Renal cortical epithelial cell (primary cell): ENCODE measurements around the gene SNAPC3. TPM values are rescaled to one million over a fixed set of nuclear protein-coding genes. Genes with fewer than 3 reads are reported as not detected.
"Not testable (repeated sequence)": the region's sequence is repeated elsewhere in the genome, so short reads cannot be mapped to it uniquely, and the experiment has no call there.

Source experiments
- DNase-seq: peaks from one replicate; pipeline ENCODE4 v3.0.0-alpha.2; 2011; ENCODE audit warnings: low read depth
- total RNA-seq: library from RNA; depleted of rRNA; stranded (reverse); fragments of >200 nt; gene quantifications from 2 replicates; pipeline ENCODE4 v1.2.3, GENCODE V29; 2014

Gene SNAPC3
- total RNA-seq: 51.4 and 53.9 TPM in 2 replicates

DNA sequence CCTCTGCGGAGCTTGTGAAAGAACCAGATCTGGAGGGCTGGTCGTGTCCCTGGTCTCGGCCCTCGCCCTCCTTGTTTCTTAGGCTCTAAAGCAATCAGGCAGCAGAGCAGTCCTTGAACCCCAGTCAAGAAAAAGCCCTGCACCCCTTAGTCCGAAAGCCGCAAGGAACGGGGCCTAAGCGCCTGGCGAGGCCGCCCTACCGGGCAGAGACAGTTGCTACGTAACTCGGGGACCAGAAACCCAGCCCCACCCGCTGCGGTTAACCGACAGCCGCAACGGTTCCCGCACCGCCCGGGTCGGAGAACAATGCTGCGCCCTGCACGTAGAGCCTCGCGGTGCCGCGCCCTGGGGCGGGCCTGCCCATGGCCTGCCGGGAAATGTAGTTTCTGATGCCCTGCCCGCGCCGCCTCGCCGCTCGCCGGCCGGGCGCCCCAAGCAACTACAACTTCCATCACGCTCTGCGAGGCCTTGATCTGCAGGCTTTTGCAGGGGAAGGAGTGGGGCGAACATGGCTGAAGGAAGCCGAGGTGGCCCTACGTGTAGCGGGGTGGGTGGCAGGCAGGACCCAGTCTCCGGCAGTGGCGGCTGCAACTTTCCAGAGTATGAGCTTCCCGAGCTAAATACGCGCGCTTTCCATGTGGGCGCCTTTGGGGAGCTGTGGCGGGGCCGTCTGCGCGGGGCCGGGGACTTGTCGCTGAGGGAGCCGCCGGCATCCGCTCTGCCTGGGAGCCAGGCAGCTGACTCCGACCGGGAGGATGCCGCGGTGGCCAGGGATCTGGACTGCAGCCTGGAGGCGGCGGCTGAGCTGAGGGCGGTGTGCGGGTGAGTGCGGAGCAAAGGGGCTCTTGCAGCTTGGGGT lies at the start of gene SNAPC3:
Gene SNAPC3, plus strand, starts transcription at position 505 of the 859 bp plus-strand sequence. Its CDS starts 4 bp downstream, at position 509.
- peak; percentile 84 for DNase-seq

DNA sequence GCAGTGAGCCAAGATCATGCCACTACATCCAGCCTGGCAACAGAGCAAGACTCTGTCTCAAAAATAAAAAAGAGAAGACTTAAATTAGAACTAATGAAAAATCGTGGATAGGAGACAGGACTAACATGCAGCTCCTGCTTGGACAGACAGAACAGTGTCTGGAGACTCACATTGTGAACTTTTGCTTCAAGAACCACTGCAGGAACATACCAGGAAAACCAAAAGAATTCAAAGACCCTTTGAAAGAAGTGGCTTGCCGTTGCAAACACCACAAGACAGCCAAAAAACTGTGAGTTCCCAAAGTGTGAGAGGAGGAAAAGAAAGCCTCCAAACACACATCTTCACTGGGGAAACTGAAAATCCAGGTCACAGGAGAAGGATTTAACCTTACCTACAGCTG lies 48.8 kb upstream of the SNAPC3 start:
- no peak for DNase-seq

DNA sequence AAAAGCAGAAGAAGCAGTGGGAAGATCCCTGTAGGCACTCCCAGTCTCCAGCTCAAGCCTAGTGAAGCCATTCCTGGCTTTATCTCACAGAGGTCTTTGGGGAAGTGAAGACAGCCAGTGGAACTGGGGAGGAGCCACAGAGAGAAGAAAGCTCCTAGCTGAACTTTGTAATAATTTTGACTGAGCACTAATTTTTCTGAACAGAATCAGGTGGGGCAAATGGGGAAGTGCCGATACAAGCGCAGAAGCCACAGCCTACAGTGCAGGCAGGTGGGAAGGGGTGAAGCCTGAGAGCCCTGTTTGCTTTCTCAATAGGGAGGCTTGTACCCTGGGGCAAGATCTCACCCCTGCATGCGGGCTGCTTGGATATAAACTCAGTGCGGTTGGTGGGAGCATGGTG lies 48.4 kb upstream of the SNAPC3 start:
- DNase-seq: no peak

DNA sequence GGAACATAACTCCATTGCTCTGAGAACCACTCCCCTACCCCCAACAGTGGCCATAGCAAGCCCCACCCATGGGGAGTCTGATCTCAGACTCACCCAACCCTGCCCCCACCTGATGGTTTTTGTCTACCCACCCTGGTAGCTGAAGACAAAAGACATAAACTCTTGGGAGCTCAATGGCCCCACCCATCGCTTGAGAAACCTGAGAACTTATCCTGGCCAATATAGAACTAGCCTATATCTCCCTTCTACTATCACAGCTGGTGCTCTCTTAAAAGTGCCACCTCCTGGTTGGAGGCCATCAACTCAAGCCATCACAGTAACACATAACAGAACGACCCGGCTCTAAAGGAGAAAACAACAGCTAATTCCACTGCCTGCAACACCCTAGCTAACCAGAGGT lies 47.9 kb upstream of the SNAPC3 start:
- no peak for DNase-seq

DNA sequence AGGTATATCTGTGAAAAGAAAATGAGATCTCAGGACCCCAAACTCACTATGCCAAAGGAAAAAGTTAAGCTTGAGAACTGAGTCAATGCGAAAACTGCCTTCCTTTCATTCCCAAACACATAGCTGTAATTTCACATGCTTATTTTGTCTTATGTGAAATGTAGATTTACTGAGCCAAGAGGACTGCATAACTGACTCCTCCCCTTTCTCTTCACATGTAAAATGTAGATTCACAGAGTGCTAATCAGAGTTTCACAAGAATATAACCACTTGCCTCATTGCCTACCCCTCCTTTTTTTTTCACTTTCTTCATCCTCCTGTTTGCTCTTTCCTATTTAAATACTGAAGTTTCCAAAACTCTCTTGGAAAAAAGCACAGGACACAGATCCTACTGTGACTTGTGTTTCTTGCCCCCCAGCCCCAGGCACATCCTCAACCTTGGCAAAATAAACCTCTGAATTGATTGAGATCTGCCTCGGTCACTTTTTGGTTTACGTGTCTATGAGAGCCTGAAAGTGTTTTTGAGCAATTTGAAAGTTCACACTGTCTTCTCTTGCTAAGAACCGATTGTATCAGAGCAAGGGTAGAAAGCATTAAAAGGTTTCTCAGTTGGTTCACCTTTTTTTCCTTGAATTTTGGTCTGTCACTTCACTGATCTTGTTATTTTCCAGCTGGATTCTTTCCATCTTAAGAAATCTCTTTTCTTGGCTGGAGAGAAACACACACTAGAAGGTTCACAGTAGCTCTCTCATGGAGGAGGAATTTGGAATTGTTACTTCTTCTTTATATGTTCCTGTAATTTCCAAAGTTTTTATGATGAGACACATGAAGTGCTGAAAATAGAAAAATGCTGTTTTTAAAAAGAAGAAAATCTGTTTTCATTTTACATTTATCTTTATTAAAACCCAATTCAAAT lies 44.8 kb upstream of the SNAPC3 start:
- no peak for DNase-seq

DNA sequence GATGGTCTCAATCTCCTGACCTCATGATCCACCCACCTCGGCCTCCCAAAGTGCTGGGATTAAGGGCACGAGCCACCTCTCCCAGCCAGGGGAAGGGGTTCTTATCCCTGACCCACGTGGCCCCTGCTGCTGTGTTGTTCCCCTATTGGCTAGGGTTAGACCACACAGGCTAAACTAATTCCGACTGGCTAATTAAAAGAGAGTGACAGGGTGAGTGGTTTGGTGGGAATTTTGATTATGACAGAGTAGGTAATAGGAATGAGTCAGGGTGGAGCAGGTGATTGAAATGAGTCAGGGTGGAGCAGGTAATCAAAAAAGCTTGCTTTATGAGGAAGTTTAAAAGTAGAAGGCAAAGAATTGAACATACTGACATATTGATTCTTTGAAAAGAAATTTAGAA lies 43.4 kb upstream of the SNAPC3 start:
- DNase-seq: peak; percentile 12

DNA sequence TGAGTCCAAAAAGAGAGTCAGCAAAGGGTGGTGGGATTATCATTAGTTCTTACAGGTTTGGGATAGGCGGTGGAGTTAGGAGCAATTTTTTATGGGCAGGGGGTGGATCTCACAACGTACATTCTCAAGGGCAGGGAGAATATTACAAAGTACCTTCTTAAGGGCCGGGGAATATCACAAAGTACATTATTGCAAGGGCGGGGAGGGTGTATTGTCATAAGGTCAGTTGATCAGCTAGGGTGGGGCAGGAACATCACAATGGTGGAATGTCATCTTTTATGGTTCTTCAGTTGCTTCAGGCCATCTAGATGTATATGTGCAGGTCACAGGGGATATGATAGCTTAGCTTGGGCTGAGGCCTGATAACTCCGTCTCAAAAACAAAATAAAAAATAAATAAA lies 42.8 kb upstream of the SNAPC3 start:
- DNase-seq: not testable (repeated sequence)

DNA sequence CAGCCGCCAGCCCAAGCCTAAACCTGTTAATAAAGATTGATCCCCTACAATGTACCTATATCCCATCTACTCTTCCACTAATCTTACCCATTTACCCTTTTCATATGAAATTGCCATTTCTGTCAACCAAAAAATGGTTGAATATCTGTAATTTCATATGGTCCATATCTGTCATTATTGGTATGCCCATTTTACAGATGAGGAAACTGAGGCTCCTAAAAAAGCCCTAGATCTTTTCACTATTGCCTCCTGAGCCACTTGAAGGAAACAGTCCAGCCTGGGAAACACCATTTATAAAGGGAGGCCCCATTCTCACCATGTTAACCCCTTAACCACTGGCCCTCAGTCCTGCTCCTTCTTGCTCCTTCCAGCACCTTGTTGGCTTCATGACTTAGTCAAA lies 41.2 kb upstream of the SNAPC3 start:
- no peak for DNase-seq

DNA sequence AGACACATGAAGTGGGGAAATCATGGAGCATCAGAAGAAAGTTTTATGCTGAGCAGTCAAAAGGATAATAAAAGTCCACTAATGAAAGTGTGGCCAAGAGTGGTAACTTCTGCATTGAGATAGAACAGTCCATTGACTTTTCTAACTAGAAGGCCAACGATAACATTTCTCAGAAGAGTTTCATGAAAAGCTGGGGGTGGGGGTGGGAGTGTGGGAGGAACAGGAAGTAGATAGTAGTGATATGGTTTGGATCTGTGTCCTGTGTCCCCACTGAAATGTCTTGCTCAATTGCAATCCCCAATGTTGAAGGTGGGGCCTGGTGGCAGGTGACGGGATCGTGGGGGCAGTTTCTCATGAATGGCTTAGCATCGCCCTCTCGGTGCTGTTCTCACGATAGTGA lies 36.2 kb upstream of the SNAPC3 start:
- no peak for DNase-seq

DNA sequence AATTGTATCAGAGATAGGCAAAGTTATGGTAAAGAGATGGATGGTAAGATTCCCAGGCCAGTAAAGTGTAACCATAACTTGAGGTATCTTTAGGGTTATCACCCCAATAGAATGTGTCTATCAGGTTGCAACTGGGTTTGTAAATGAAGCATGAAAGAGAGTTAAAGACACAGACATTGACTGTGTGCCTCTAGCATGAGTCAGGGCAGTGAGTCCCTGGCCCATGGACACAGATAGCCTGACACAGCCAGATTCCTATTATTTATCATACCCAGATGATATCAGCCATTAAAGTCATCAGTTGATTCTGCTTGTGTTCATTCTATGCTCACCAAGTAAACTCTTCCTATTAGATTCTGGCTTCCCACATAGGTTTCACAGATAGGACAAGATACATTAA lies 33.5 kb upstream of the SNAPC3 start:
- DNase-seq: peak; percentile 34

DNA sequence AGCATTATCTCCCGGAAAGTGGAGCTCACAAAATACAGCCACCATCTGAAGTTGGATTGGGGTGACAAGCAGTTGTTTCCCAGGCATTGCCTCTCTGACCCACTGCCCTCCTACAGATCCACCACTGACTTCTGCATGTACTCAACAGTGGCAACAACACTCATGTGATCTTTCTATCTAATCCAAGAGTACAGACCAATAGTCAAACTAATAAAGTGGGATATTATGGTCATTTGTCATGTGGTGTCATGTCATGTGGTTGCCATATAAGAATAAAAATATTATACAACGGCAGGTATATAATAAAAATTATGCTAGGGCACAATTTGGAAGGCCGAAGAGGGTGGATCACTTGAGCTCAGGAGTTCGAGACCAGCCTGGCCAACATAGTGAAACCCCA lies 33.0 kb upstream of the SNAPC3 start:
- no peak for DNase-seq

DNA sequence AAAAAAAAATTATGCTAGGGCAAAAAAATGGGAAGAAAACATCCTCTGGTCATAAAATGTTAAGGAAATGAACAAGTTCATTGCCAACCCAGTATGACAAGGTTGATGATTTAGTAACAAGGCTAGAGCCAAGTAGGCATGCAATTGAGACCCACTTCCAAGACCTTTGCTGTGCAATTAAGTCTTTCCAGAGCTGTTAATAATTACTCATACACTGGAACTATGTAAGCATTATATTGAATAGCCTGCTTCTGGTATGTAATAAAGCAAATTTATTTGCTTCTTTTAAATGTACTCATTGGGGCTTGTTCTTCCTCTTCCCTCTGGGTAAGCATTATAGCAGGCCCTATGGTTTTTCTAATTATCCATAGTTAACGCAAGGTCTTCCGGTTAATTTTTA lies 32.5 kb upstream of the SNAPC3 start:
- DNase-seq: peak; percentile 60

DNA sequence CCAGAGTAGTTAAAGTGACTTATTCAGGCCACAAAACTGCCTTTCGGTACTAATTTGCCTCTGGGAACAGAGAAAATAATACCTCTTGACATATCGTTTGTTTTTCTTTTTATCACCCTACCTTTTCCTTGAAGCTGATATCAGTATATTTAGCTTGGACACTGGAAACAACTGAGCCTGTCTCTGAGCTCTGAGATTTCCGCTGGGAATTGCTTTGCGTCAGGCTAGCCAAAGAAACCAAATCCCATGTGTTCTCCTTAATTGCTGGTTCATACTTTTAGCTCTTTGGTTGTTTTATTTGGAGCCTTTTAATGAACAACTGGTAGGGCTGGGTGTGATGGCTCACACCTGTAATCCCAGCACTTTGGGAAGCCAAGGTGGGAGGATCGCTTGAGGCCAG lies 30.3 kb upstream of the SNAPC3 start:
- DNase-seq: no peak

DNA sequence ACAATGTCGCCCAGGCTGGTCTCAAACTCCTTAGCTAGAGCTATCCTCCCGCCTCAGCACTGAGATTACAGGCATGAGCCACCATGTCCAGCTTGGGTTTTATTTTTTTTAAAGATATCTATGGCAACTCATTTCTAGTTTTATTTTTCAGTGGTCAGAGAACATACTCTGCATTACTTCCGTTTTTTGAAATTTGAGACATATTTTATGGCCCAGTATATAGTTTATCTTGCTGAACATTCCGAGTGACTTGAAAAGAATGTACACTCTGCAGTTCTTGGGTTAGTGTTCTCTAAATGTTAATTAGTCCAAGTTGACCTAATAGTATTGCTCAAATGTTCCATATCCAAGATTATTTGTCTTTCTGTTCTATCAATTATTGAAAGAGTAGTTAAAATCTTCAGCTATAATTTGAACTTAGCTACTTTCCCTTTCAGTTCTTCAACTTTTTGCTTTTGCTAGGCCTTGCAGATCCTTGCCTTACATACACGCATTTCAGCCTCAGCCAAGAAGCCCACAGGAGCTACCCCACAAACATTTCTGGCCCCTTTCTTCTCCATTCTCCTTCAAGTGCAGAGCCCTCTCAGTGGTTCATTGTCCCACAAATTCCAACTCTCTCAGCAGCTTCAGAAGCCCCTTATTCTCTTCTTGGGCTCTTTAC lies 22.3 kb upstream of the SNAPC3 start:
- peak; percentile 69 for DNase-seq

DNA sequence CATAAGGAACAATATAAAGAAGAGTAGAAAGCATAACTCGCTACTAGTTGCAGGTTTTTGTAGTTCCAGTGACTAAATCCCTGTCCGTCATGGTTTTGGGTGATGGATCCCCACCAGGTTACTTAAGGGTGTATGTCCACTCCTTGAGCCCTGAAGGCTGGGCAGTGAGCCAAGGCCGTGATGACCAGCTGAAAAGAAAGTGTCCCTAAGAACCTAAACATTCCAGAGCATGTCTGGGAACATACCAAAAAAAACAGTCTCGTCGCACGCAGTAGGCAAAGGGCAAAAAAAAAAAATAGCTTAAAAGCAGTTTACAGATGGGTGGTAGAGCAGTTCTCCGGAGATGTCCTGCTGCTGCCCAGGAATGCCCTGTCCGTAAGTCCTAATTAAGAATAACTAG lies 21.4 kb upstream of the SNAPC3 start:
- DNase-seq: peak; percentile 73

DNA sequence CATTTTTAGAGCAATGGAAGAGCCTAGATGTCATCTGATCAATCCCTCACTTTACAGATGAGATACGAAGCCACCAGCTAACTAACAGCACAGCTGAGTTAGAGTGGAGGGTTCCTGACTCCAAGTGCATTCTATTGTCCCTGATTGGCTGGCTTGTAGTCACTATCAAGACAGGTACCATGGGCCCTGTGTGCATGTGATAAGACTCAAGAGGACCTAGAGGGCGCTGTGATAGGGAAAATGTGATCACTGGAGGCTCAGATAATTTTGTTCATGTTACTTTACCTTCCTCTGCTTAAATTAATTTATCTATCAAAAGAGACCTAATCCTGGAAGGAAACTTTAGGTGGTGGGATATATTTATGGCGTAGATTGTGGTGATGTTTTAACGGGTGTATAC lies 19.5 kb upstream of the SNAPC3 start:
- DNase-seq: no peak

DNA sequence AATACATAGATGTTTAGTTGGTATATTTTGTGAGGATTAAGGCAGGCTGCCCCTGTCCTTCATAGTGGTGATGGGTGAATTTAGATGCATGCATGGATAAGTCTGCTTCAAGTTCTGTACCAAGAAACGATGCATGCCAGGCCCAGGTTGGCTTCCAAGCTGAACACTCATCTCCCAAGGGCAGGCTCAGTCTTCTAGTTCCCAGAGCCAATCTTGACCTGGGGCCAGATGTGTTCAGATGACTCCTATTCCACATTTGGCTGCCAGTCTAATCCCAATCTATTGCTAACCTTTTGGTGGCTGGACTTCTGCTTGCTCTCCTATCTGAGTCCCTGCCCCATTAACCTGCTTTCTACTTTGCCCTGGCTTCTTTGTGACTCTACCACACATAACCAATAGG lies 18.5 kb upstream of the SNAPC3 start:
- no peak for DNase-seq

DNA sequence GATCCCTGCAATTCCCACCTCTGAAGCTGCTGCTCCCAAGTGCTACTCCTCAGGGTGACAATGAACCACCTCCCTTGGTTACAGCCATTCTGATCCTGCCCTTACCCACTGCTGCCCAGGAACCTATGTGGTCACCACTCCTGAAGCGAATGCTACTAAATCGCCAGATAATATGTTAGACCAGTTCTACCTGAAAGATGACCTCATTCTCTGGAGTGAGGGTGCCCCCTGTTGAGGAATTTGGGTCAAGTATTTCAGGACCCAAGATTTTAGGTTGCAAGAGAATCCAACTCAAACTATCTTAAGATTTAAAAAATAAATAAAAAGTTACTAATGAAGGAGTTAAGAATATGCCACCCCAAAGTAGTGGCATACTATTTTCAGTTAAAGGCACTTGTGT lies 5.8 kb upstream of the SNAPC3 start:
- peak; percentile 64 for DNase-seq

DNA sequence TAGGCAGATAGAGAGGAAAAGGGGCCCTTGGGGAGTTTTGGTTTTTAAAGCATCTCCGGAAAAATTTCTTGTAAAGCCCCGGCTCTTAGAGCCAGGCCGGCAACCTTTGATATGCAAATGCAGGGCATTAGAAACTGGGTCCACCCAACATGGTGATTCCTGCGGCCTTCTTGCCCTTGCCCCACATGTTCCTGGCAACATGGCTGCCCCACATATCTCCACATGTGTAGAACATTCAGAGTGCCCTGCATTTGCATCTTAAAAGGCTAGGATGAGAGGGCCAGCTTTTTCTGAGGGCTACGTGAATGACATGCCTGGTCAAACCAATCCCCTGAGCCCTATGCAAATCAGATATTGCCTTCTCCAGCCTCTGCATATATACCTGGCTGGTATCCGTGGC lies 5.0 kb upstream of the SNAPC3 start:
- DNase-seq: no peak

DNA sequence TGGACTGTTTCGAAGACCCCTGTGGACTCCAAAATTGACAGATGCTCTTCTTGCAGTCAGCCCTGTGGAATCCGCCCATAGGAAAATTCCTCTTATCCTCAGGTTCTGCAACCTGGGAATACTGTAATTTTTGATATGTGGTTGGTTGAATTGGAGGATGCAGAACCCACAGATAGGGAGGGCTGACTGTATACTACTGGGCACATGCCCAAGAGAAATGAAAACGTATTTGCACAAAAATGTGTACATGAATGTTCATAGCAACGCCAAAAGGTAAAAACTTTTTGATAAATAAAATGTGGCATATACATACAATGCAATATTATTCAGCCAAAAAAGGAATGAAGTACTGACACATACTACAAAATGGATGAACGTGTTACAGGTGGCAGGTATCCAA lies 1.9 kb upstream of the SNAPC3 start:
- no peak for DNase-seq

DNA sequence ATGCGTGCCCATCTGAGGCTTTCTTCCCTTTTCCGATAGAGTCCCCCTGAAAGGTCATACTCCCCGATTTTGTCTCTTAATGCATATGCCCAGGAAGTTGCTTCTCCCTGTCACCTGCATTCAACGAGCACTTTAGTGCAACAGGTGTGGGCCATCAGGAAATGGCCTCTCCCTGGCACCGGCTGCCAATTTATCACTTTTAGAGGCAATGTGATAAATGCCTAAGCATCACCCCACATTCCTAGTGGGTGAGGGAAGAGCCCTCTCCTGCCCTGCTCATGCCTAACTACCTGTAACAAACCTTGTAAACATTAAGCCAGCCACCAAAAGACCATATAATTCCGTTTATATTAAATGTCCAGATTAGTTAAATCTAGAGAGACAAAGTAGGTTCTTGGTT lies 1.1 kb upstream of the SNAPC3 start:
- no peak for DNase-seq

DNA sequence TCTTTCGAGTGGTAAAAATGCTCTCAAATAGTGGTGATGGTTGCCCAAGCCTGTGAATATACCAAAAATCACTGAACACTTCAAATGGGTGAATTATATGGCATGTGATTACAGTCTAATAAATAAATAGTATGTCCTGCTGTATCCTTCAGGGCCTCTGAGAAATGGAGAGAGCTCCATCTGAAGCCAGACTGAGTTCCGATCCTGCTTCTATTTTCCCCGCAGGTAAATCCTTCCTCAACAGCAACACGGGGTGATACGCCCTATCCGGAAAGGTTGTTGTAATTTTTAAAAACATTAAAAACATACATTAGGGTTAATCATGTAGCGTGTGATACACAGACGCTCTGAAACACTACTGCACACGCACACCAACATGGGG lies 695 bp upstream of the SNAPC3 start:
- DNase-seq: no peak
